Measurements from ENCODE around the gene SIDT2.

Gene SIDT2

DNA sequence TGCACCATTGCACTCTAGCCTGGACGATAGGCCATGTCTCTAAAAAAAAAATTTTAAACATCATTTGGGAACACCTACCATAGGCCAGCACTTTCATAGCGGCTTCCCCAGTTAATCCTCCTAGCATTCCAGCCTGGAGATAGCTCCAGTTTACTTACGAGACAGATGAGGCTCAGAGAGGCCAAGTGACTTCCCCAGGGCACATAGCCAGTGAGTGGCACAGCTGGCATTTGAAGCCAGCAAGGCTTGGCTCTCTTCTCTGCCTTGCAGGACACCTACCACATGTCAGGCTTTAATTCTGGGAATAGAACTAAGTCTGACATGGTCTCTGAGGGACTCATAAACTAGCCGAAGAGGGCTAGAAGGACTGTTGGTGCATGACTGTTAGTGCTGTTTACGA is 15.7 kb downstream of the SIDT2 start:
- no peak for TF ChIP-seq CTCF (IDR thresholded peaks at IDR 0.05; ENCODE audit: low read depth, low read length)
- in situ Hi-C loops (cut with HindIII; ENCODE audit: low sequenced_read_pairs), result no loop called here
- no peak for DNase-seq (ENCODE audit: low read depth, low spot score)
- no peak overlapping the region for H3K4me3 ChIP-seq (ENCODE audit: low read depth, low read length)

DNA sequence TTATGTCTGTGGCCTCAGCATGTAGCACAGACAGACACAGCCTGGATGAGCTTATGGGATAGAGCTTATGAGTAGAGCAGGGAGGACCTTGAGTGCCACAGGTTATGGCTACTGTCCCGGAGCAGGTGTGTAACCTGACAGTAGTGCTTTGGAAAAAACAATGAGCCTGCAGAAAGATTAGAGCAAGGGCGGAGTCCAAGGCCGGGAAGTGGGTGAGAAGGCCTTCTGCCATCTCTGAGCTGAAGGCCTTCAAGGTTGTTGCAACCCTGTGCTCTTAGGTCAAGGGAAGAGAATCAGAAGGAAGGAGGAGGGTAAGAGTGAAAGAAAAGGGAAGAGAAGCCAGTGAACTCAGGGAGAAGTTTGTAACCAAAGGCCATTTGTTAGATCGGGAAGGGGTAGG is 16.7 kb downstream of the SIDT2 start:
- no peak for TF ChIP-seq CTCF (IDR thresholded peaks at IDR 0.05; ENCODE audit: low read depth, low read length)
- H3K4me3 ChIP-seq (ENCODE audit: low read depth, low read length), result no peak overlapping the region
- DNase-seq (ENCODE audit: low read depth, low spot score), result no peak
- in situ Hi-C loops (cut with HindIII; ENCODE audit: low sequenced_read_pairs), result no loop called here

DNA sequence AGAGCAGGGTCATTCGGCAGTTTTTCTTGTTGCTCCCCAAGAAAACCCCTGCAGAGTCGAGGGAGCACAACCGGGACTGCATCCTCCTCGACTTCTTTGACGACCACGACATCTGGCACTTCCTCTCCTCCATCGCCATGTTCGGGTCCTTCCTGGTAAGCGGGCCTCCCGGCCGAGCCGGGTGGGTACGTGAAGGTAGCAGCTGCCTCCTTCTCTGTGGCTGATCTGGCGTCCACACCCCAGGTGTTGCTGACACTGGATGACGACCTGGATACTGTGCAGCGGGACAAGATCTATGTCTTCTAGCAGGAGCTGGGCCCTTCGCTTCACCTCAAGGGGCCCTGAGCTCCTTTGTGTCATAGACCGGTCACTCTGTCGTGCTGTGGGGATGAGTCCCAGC is 17.2 kb downstream of the SIDT2 start:
- H3K4me3 ChIP-seq (ENCODE audit: low read depth, low read length), result no peak overlapping the region
- in situ Hi-C loops (cut with HindIII; ENCODE audit: low sequenced_read_pairs), result no loop called here
- no peak for TF ChIP-seq CTCF (IDR thresholded peaks at IDR 0.05; ENCODE audit: low read depth, low read length)
- no peak for DNase-seq (ENCODE audit: low read depth, low spot score)

DNA sequence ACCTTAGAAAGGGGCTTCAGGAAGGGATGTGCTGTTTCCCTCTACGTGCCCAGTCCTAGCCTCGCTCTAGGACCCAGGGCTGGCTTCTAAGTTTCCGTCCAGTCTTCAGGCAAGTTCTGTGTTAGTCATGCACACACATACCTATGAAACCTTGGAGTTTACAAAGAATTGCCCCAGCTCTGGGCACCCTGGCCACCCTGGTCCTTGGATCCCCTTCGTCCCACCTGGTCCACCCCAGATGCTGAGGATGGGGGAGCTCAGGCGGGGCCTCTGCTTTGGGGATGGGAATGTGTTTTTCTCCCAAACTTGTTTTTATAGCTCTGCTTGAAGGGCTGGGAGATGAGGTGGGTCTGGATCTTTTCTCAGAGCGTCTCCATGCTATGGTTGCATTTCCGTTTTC is 18.5 kb downstream of the SIDT2 start:
- H3K4me3 ChIP-seq (ENCODE audit: low read depth, low read length), result no peak overlapping the region

GRCh38 chr11:117197516-117198456 is 19.2 kb downstream of the SIDT2 start:
- no peak for DNase-seq (ENCODE audit: low read depth, low spot score)
- TF ChIP-seq CTCF (IDR thresholded peaks at IDR 0.05; ENCODE audit: low read depth, low read length), result peak; percentile 63
- H3K4me3 ChIP-seq (ENCODE audit: low read depth, low read length), result peak overlapping the region; percentile 64
- in situ Hi-C loops (cut with HindIII; ENCODE audit: low sequenced_read_pairs), result no loop called here

More for the DNA sequence above, 18.5 kb downstream of the SIDT2 start:
- no peak for DNase-seq (ENCODE audit: low read depth, low spot score)
- in situ Hi-C loops (cut with HindIII; ENCODE audit: low sequenced_read_pairs), result no loop called here
- no peak for TF ChIP-seq CTCF (IDR thresholded peaks at IDR 0.05; ENCODE audit: low read depth, low read length)

GRCh38 chr11:117198613-117199012 is 20.1 kb downstream of the SIDT2 start:
- DNase-seq (ENCODE audit: low read depth, low spot score), result no peak
- TF ChIP-seq CTCF (IDR thresholded peaks at IDR 0.05; ENCODE audit: low read depth, low read length), result no peak
- H3K4me3 ChIP-seq (ENCODE audit: low read depth, low read length), result peak overlapping the region; percentile 64
- in situ Hi-C loops (cut with HindIII; ENCODE audit: low sequenced_read_pairs), result no loop called here

Measured in astrocyte of the spinal cord (primary cell).